GM12878 (cell line): ENCODE measurements around the gene TMEM63C.

Experiments used
- BHLHE40 ChIP-seq, 2 experiments: fragments of 450-650 bp in 1 of 2; IDR thresholded peaks; 2 replicates each; pipeline ENCODE4 v1.6.1; 2011 to 2017; ENCODE audit warnings: low read depth in 2 of 2, borderline replicate concordance in 1 of 2, improper control_type of control experiment in 1 of 2, low read length in 1 of 2, mild to moderate bottlenecking in 1 of 2
- CTCF ChIP-seq, 3 experiments: IDR thresholded peaks in 2 of 3; conservative IDR thresholded peaks in 1 of 3; 2 replicates each; pipeline ENCODE4 v1.5.1; 2011; ENCODE audit warnings: low read depth in 3 of 3, low read length in 3 of 3, mild to moderate bottlenecking in 3 of 3, control low read depth in 2 of 3, moderate library complexity in 2 of 3, inconsistent platforms in 1 of 3, mixed read lengths in 1 of 3; ENCODE audit not compliant: control insufficient read depth in 2 of 3, insufficient read depth in 1 of 3; ENCODE audit errors: extremely low read depth in 1 of 3
- EZH2 ChIP-seq: IDR thresholded peaks from 2 replicates; pipeline ENCODE4 v1.6.1; 2012; ENCODE audit warnings: low read depth, mild to moderate bottlenecking, control low read depth, inconsistent platforms, low read length, borderline replicate concordance; ENCODE audit not compliant: control insufficient read depth
- GABPA ChIP-seq: IDR thresholded peaks from 2 replicates; pipeline ENCODE4 v1.6.1; 2014; ENCODE audit warnings: antibody characterized with exemption, low read depth, mild to moderate bottlenecking, inconsistent platforms
- MLLT1 ChIP-seq: fragments of 450-650 bp; IDR thresholded peaks from 2 replicates; pipeline ENCODE4 v1.6.1; 2016; ENCODE audit warnings: mild to moderate bottlenecking
- NFYA ChIP-seq: IDR thresholded peaks from 2 replicates; pipeline ENCODE4 v1.6.1; 2011; ENCODE audit warnings: low read depth, mild to moderate bottlenecking, low read length, improper control_type of control experiment, borderline replicate concordance
- PBX3 ChIP-seq: IDR thresholded peaks from 2 replicates; pipeline ENCODE4 v1.6.1; 2011; ENCODE audit warnings: mild to moderate bottlenecking, low read depth, low read length, moderate library complexity; ENCODE audit not compliant: insufficient replicate concordance
- TCF7 ChIP-seq: IDR thresholded peaks from 2 replicates; pipeline ENCODE4 v1.6.1; 2014; ENCODE audit warnings: antibody characterized with exemption, borderline replicate concordance
- ZBTB33 ChIP-seq: fragments of 450-650 bp; IDR thresholded peaks from 2 replicates; pipeline ENCODE4 v1.6.1; 2017; ENCODE audit warnings: mild to moderate bottlenecking

GRCh38 chr14:77213679-77214016 is 32.0 kb downstream of the TMEM63C start:
- TF ChIP-seq ZBTB33 (no peak), PBX3 (no peak), CTCF (IDR thresholded peaks at IDR 0.05 in 2 of 3, conservative IDR thresholded peaks at IDR 0.05 in 1 of 3; ENCODE audit: control insufficient read depth in 2 of 3, extremely low read depth in 1 of 3, insufficient read depth in 1 of 3, low read depth in 3 of 3, low read length in 3 of 3) (no peak), NFYA (no peak), EZH2 (no peak), GABPA (no peak), TCF7 (no peak), MLLT1 (no peak), BHLHE40 (IDR thresholded peaks at IDR 0.05; ENCODE audit: borderline replicate concordance in 1 of 2, low read depth in 2 of 2, low read length in 1 of 2) (no peak)
